ENCODE results near the gene OSTM1.

The OSTM1 gene

DNA sequence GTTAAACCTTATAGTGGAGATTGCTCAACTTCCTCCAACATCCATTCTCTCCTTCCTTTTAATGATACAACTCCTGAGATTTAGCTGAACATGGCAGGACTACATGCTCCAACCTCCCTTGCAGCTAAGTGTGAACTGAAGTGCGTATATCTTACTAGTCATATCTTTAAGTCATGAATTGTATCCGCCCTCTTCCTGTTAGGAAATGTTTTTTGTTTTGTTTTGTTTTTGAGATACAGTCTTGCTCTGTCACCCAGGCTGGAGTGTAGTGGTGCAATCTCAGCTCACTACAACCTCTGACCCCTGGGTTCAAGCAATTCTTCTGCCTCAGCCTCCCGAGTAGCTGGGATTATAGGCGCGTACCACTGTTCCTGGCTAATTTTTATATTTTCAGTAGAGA is 8.8 kb upstream of the OSTM1 start:
- no peak for DNase-seq (ENCODE audit: low spot score)
- TF ChIP-seq, protein P1, sequence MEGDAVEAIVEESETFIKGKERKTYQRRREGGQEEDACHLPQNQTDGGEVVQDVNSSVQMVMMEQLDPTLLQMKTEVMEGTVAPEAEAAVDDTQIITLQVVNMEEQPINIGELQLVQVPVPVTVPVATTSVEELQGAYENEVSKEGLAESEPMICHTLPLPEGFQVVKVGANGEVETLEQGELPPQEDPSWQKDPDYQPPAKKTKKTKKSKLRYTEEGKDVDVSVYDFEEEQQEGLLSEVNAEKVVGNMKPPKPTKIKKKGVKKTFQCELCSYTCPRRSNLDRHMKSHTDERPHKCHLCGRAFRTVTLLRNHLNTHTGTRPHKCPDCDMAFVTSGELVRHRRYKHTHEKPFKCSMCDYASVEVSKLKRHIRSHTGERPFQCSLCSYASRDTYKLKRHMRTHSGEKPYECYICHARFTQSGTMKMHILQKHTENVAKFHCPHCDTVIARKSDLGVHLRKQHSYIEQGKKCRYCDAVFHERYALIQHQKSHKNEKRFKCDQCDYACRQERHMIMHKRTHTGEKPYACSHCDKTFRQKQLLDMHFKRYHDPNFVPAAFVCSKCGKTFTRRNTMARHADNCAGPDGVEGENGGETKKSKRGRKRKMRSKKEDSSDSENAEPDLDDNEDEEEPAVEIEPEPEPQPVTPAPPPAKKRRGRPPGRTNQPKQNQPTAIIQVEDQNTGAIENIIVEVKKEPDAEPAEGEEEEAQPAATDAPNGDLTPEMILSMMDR (IDR thresholded peaks at IDR 0.05; ENCODE audit: extremely low read depth, insufficient read depth, missing control alignments): no peak
- in situ Hi-C loops (cut with MboI; ENCODE audit: low pct_unique_long_range_greater_than_20kb, low sequenced_read_pairs, unreplicated experiment): no loop called here

DNA sequence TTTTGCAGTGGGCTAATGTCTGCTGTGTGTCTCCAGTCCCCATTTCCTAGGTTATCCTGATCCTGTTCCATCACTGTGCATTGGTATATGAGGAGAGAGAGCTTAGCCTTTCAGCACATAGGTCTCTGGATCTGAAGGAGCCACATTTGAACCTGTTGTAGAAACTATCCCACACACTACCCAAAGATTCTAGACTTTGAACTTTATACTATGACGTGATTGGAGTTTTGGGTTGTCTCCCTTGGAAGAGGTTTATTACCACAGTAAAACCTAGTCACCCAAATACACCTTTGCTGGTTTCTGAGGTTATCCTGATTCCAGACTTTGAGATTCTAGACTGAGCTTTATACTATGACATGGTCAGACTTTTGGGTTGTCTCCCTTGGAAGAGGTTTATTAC is 8.0 kb upstream of the OSTM1 start:
- TF ChIP-seq, protein P1 (IDR thresholded peaks at IDR 0.05; ENCODE audit: extremely low read depth, insufficient read depth, missing control alignments): no peak
- in situ Hi-C loops (cut with MboI; ENCODE audit: low pct_unique_long_range_greater_than_20kb, low sequenced_read_pairs, unreplicated experiment): no loop called here
- no peak for DNase-seq (ENCODE audit: low spot score)

DNA sequence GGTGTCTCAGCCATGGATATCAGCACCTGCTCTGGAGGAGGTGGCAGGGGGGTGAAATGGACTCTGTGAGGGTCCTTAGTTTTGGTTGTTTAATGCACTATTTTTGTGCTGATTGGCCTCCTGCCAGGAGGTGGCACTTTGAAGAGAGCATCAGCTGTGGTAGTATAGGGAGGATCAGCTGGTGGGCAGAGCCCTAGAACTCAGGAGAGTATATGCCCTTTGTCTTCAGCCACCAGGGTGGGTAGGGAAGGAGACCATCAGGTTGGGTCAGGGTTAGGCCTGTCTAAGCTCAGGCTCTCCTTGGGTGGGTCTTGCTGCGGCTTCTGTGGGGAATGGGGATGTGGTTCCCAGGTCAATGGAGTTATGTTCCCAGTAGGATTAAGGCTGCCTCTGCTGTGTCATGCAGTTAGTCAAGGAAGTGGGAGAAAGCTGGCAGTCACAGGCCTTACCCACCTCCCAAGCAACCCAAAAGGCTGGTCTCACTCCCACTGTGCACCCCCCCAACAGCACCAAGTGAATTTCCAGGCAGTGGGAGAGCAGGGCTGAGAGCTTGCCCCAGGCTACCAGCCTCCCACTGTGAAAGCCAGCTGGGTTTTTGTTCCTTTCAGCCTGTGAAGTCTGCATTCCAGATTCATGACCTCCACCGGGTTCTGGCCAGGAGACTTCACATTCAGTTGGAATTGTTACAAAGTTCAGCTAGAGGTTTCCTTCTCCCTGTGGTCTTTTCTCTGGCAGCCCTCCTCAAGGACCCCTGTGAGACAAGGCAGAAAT is 5.7 kb upstream of the OSTM1 start:
- in situ Hi-C loops (cut with MboI; ENCODE audit: low pct_unique_long_range_greater_than_20kb, low sequenced_read_pairs, unreplicated experiment): no loop called here
- DNase-seq (ENCODE audit: low spot score): no peak
- TF ChIP-seq, protein P1 (IDR thresholded peaks at IDR 0.05; ENCODE audit: extremely low read depth, insufficient read depth, missing control alignments): no peak

DNA sequence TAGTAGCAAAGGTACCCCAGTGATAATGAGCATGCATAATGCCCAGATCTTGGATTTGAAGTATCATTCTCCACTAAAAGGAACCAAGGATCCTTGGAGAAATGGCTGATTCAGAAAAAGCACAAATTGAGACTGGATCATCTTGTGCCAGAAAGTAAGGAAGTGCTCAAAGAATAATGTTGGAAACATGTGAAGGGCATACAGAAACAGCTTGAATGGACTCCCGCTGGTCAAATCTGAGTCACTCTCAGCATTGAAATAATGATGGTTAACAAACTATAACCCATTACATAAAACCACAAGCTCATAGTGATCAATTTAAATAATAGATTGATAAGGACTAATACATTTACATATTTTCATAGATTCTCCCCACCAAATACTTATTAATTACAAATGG is 3.6 kb upstream of the OSTM1 start:
- no peak for DNase-seq (ENCODE audit: low spot score)
- in situ Hi-C loops (cut with MboI; ENCODE audit: low pct_unique_long_range_greater_than_20kb, low sequenced_read_pairs, unreplicated experiment): no loop called here
- TF ChIP-seq, protein P1 (IDR thresholded peaks at IDR 0.05; ENCODE audit: extremely low read depth, insufficient read depth, missing control alignments): no peak

DNA sequence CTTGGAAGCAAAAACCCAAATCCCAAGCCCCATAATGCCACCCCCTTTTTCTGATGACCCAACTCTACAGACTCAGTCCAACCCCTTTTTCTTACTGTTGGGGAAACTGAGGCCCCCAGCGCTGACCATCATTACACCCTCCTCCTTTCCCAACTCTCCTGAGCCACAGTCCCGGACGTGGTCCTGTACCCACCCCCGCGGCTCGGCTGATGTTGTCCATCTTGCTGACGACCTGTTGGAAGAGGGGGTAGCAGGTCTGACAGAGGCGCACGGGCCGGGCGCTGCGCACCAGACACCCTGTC is 533 bp downstream of the OSTM1 start:
- TF ChIP-seq, protein P1 (IDR thresholded peaks at IDR 0.05; ENCODE audit: extremely low read depth, insufficient read depth, missing control alignments): no peak
- no peak for DNase-seq (ENCODE audit: low spot score)
- in situ Hi-C loops (cut with MboI; ENCODE audit: low pct_unique_long_range_greater_than_20kb, low sequenced_read_pairs, unreplicated experiment): no loop called here

DNA sequence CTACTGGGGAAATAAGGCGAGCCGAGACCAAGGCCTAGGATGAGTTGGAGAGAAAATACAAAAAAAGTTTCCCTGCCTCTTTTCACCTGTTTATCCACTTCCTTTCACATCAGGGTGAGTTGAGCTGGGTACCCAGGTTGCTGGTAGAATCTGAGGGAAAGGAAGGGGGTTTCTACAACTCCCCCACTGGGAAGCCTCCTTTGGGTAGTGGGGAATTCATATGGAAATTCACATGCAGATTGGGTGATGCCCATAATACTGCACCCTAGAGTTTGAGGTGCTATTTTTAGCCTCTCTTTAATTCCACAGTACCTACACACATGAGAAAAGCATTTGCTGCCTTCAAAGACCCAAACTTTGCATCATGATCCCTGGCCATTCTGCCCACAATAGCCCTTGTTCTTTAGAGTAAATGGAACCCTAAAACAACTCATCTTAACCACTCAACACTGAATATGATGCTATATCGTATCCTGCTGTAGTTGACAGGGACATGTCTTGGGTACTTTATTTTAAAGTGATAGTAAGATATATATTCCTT is 2.7 kb downstream of the OSTM1 start:
- in situ Hi-C loops (cut with MboI; ENCODE audit: low pct_unique_long_range_greater_than_20kb, low sequenced_read_pairs, unreplicated experiment): no loop called here
- TF ChIP-seq, protein P1 (IDR thresholded peaks at IDR 0.05; ENCODE audit: extremely low read depth, insufficient read depth, missing control alignments): no peak
- no peak for DNase-seq (ENCODE audit: low spot score)

Measured in GM13977 (cell line).